HG03442 (cell line): ENCODE data around the gene ZBTB7A.
A peak's percentile ranks its signal among the peaks of the same experiment; 100 is the strongest.

ENCODE experiments used
- ATAC-seq: cut with Tn5 transposase; IDR thresholded peaks from one replicate; pipeline ENCODE4 v1.9.1; 2021; ENCODE audit warnings: mild to moderate bottlenecking, moderate library complexity; ENCODE audit not compliant: unreplicated experiment

The ZBTB7A gene

GRCh38 chr19:4066682-4067395 lies at the start of gene ZBTB7A:
TSS of gene ZBTB7A (minus strand) at chr19:4066899. CDS start at chr19:4055232, 11,667 bp downstream.
- ATAC-seq: no peak

GRCh38 chr19:4115818-4116385 lies 49.2 kb upstream of the ZBTB7A start:
- ATAC-seq: peak; percentile 23

GRCh38 chr19:4115050-4115817 lies 48.5 kb upstream of the ZBTB7A start:
- peak; percentile 57 for ATAC-seq

- ATAC-seq: no peak
Measured at GRCh38 chr19:4114181-4114580, 47.5 kb upstream of the ZBTB7A start.

GRCh38 chr19:4113398-4114088 lies 46.8 kb upstream of the ZBTB7A start:
- ATAC-seq: no peak

- ATAC-seq: no peak
Measured at GRCh38 chr19:4112367-4112766, 45.7 kb upstream of the ZBTB7A start.

- ATAC-seq: no peak
Measured at GRCh38 chr19:4109626-4109945, 42.9 kb upstream of the ZBTB7A start.

GRCh38 chr19:4108767-4109625 lies 42.3 kb upstream of the ZBTB7A start:
- peak; percentile 52 for ATAC-seq

GRCh38 chr19:4103080-4103433 lies 36.4 kb upstream of the ZBTB7A start:
- ATAC-seq: no peak

GRCh38 chr19:4102339-4103079 lies 35.8 kb upstream of the ZBTB7A start:
- ATAC-seq: no peak

GRCh38 chr19:4101496-4101770 lies 34.7 kb upstream of the ZBTB7A start:
- no peak for ATAC-seq

GRCh38 chr19:4100647-4101495 lies 34.2 kb upstream of the ZBTB7A start:
- ATAC-seq: no peak

- ATAC-seq: no peak
Measured at GRCh38 chr19:4099041-4099764, 32.5 kb upstream of the ZBTB7A start.

GRCh38 chr19:4098493-4098892 lies 31.8 kb upstream of the ZBTB7A start:
- no peak for ATAC-seq

GRCh38 chr19:4097501-4097900 lies 30.8 kb upstream of the ZBTB7A start:
- ATAC-seq: no peak

GRCh38 chr19:4096049-4096892 lies 29.6 kb upstream of the ZBTB7A start:
- no peak for ATAC-seq

GRCh38 chr19:4095488-4095844 lies 28.8 kb upstream of the ZBTB7A start:
- no peak for ATAC-seq
